Activated effector memory CD4-positive, alpha-beta T cell treated with anti-CD3 and anti-CD28 coated beads, Interleukin-2, amount 50 U/mL, for 16 hours (primary cell): Measurements from ENCODE around the gene SRGAP2C.
"Not testable (repeated sequence)": the region's sequence is repeated elsewhere in the genome, so short reads cannot be mapped to it uniquely, and the experiment has no call there.

Source experiments
- DNase-seq: peaks from one replicate; pipeline ENCODE4 v3.0.0-alpha.2; 2020

SRGAP2C gene

GRCh38 chr1:121386319-121386948 is 201.7 kb downstream of the SRGAP2C start:
- DNase-seq = not testable (repeated sequence)

- DNase-seq = not testable (repeated sequence)
Observed at GRCh38 chr1:121389895-121390560, 205.3 kb downstream of the SRGAP2C start.

GRCh38 chr1:121392130-121392529 is 207.4 kb downstream of the SRGAP2C start:
- not testable (repeated sequence) for DNase-seq

DNA sequence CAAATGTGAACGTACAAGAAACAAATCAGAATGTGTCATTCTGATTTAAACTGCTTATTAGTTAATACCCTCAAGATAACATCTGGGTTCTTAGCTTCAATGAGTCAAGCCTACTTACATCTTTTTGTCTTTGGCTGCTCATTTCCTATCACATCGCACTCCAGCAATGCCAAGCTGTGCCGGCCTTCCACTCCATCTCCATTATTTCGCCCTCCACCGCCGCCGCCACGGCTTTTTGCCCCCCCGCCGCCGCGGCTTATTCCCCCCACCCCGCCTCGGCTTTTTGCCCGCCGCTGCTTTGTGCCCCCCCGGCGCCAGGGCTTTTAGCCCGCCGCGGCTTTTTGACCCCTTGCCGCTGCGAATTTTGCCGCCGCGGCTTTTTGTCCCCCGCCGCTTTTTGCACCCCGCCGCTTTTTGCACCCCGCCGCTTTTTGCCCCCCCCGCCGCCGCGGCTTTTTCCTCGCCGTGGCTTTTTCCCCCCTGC is 211.0 kb downstream of the SRGAP2C start:
- peak; percentile 62 for DNase-seq

DNA sequence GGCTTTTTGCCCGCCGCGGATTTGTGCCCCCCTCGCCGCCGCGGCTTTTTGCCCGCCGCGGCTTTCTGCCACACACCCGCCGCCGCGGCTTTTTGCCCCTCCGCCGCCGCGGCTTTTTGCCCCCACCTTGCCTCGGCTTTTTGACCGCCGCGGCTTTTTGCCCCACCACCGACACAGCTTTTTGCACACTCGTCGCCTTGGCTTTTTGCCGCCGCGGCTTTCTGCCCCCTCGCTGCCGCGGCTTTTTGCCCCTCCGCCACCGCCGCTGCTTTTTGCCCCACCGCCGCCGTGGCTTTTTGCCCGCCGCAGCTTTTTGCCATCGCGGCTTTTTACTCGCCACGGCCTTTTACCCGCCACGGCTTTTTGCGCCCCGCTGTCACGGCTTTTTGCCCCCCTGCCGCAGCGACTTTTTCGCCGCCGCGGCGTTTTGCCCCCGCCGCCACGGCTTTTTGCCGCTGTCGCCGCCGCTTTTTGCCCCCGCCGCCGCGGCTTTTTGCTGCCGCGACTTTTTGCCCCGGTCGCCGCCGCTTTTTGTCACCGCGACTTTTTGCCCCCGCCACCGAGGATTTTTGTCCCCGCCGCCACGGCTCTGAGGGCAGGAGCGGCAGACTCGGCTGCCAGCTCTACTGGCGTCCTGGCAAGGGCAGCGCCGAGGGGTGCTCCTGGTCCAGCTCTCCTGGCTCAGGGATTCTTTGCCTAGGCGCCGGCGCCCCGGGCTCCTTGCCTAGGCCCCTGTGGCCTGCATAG is 211.7 kb downstream of the SRGAP2C start:
- peak; percentile 69 for DNase-seq

DNA sequence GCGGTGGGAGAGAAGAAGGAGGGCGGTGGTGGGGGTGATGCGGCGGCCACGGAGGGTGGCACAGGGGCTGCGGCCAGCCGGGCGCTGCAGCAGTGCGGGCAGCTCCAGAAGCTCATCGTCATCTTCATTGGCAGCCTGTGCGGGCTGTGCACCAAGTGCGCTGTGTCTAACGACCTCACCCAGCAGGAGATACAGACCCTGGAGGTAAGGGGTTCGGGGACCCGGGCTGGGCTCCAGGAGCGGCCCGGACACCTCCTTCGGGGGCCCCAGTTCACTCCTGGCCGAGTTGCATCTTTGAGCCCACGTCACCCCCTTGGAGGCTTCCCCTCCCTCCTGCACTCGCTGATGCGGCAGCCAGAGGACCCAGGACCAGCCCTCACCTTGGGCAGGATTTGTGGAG is 212.3 kb downstream of the SRGAP2C start:
- DNase-seq = not testable (repeated sequence)

- DNase-seq = not testable (repeated sequence)
Observed at GRCh38 chr1:121399193-121399592, 214.4 kb downstream of the SRGAP2C start.

DNA sequence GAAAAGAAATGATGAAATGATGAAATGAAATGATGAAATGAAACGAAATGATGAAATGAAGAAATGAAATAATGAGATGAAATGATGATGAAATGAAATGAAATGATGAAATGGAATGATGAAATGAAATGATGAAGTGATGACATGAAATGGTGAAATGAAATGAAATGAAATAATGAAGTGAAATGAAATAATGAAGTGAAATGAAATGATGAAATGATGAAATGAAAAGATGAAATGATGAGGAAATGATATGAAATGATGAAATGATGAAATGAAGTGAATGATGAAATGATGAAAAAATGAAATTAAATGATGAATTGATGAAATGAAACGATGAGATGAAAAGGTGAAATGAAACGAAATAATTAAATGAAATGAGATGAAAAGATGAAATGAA is 215.3 kb downstream of the SRGAP2C start:
- DNase-seq = not testable (repeated sequence)

- not testable (repeated sequence) for DNase-seq
Observed at GRCh38 chr1:121400541-121401310, 216.0 kb downstream of the SRGAP2C start.

GRCh38 chr1:121401375-121401955 is 216.7 kb downstream of the SRGAP2C start:
- peak; percentile 63 for DNase-seq

DNA sequence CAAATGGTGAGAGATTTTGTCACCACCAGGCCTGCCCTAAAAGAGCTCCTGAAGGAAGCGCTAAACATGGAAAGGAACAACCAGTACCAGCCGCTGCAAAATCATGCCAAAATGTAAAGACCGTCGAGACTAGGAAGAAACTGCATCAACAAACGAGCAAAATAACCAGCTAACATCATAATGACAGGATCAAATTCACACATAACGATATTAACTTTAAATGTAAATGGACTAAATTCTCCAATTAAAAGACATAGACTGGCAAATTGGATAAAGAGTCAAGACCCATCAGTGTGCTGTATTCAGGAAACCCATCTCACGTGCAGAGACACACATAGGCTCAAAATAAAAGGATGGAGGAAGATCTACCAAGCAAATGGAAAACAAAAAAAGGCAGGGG is 218.5 kb downstream of the SRGAP2C start:
- not testable (repeated sequence) for DNase-seq

DNA sequence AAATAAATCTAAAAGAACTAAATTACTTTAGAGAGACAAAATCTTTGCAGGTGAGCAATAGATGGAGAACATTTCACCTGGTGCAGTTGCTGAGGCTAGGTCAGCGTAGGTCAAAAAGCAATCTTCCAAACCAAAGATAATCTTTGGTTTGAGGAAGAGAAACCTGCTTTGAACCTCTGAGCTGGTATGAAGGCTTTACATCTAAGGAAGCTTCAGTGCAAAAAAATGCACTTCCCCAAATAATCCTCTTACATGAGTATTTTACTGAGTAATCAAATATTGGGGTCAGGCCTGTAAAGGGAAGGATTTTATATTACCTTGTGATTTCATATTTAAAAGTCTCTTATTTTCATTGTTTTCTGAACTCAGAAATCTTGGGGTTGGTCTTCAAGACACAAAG is 223.6 kb downstream of the SRGAP2C start:
- DNase-seq = no peak

- no peak for DNase-seq
Observed at GRCh38 chr1:121413821-121414220, 229.0 kb downstream of the SRGAP2C start.

GRCh38 chr1:121414905-121415304 is 230.1 kb downstream of the SRGAP2C start:
- DNase-seq = no peak

GRCh38 chr1:121417325-121417923 is 232.6 kb downstream of the SRGAP2C start:
- no peak for DNase-seq

DNA sequence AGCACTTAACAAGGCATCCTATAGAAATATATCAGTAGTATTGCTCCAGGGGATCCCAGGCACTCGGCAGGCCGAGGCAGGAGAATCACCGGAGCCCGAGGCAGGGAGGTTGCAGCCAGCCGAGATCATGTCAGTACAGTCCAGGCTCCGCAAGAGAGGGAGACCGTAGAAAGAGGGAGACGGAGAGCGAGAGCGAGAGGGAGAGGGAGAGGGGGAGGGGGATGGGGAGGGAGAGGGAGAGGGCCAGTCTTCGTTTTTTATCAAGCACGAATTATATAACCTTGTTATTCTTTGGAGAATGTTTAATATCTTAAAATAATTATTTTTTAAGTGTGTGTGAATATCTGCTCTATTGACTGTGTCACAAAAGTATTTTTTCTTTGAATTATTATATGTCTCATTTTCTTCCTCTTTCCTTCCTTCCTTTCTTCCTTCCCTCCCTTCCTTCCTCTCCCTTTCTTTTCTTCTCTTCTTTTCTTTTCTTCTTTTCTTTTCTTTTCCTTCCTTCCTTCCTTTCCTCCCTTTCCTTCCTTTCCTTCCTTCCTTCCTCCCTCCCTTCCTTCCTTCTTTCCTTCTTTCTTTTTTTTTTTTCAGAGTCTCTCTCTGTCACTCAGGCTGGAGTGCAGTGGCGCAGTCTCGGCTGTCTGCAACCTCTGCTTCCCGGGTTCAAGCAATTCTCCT is 233.7 kb downstream of the SRGAP2C start:
- DNase-seq = no peak

DNA sequence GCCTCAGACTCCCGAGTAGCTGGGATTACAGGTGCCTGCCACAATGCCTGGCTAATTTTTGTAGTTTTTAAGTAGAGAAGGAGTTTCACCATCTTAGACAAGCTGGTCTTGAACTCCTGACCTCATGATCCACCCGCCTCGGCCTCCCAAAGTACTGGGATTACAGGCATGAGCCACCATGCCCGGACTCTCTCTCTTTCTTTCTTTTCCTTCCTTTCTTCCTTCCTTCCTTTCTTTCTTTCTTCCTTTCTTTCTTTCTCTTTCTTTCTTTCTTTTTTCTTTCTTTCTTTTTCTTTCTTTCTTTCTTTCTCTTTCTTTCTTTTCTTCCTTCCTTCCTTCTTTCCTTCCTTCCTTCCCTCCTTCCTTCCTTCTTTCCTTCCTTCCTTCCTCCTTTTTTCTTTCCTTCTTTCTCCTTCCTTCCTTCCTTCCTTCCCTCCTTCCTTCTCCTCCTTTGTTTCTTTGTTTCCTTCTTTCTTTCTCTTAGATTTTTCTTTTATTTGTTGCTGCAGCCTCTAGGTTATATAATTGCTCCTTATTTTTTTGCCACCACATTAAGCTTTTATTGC is 234.4 kb downstream of the SRGAP2C start:
- DNase-seq = not testable (repeated sequence)

GRCh38 chr1:121421490-121421889 is 236.7 kb downstream of the SRGAP2C start:
- DNase-seq = not testable (repeated sequence)

DNA sequence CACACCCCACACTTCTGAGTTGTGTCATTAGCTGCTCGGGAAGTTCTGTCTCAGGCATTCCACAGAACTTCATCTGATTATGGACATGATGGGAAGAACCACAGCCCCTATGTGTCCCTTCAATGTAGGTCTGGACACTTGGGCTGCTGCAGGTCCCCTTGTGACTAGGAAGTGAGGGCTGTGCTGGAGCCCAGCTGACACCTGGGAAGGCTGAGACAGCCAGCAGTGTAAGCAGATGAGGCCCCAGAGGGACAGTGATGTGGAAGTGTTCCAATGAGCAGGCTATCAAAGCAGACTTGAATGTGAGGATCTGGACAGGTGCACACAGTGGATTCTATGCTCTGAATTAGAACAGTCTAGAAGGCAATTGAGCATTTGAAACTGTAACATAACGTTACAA is 239.2 kb downstream of the SRGAP2C start:
- DNase-seq = not testable (repeated sequence)

- DNase-seq = not testable (repeated sequence)
Observed at GRCh38 chr1:121433517-121433916, 248.7 kb downstream of the SRGAP2C start.

DNA sequence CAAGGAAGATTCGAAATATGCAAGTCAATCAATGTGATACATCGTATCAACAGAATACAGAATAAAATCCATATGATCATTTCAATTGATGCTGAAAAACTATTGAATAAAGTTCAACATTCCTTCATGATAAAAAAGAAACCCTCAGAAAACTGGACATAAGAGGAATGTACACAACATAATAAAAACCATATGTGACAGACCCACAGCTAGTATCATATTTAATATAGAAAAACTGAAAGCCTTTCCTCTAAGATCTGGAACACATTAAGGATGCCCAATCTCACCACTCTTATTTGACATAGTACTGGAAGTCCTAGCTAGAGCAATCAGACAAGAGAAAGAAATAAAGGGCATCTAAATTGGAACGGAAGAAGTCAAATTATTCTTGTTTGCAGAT is 254.1 kb downstream of the SRGAP2C start:
- not testable (repeated sequence) for DNase-seq
